ENCODE data around the gene CCDC12. TPM values are rescaled to one million over a fixed set of nuclear protein-coding genes. Genes with fewer than 3 reads are reported as not detected.

CCDC12 gene
- total RNA-seq, 1 experiment from 2014 or later, result 46.5 TPM

GRCh38 chr3:46986055-46986730 lies 9.6 kb upstream of the CCDC12 start:
- no TSS peak for BruUV-seq (replicated peaks)
- ATAC-seq (no peak), DNase-seq (ENCODE audit: low read depth, low spot score) (no peak)
- H3K4me2 ChIP-seq (ENCODE audit: low read length), result no peak overlapping the region
- H3K4me1 ChIP-seq (ENCODE audit: control insufficient read depth in 1 of 2, insufficient read depth in 2 of 2, low read length in 2 of 2), result peaks cover 10 to 29% of the 10 kb centered on the region in 2 experiments
- no peak overlapping the region for H3K9ac ChIP-seq (ENCODE audit: low read length)
- H2AFZ ChIP-seq (ENCODE audit: low read depth, low read length, poor library complexity, severe bottlenecking), result no peak overlapping the region
- peaks cover 0 to 3% of the 10 kb centered on the region in 2 experiments; a peak in 2 of 4 replicates for H3K36me3 ChIP-seq (ENCODE audit: control insufficient read depth in 1 of 2, insufficient read depth in 2 of 2, low read length in 2 of 2)
- TF ChIP-seq, protein P1, sequence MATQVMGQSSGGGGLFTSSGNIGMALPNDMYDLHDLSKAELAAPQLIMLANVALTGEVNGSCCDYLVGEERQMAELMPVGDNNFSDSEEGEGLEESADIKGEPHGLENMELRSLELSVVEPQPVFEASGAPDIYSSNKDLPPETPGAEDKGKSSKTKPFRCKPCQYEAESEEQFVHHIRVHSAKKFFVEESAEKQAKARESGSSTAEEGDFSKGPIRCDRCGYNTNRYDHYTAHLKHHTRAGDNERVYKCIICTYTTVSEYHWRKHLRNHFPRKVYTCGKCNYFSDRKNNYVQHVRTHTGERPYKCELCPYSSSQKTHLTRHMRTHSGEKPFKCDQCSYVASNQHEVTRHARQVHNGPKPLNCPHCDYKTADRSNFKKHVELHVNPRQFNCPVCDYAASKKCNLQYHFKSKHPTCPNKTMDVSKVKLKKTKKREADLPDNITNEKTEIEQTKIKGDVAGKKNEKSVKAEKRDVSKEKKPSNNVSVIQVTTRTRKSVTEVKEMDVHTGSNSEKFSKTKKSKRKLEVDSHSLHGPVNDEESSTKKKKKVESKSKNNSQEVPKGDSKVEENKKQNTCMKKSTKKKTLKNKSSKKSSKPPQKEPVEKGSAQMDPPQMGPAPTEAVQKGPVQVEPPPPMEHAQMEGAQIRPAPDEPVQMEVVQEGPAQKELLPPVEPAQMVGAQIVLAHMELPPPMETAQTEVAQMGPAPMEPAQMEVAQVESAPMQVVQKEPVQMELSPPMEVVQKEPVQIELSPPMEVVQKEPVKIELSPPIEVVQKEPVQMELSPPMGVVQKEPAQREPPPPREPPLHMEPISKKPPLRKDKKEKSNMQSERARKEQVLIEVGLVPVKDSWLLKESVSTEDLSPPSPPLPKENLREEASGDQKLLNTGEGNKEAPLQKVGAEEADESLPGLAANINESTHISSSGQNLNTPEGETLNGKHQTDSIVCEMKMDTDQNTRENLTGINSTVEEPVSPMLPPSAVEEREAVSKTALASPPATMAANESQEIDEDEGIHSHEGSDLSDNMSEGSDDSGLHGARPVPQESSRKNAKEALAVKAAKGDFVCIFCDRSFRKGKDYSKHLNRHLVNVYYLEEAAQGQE (IDR thresholded peaks at IDR 0.05; ENCODE audit: low read depth), result no peak
- TF ChIP-seq, protein P2, sequence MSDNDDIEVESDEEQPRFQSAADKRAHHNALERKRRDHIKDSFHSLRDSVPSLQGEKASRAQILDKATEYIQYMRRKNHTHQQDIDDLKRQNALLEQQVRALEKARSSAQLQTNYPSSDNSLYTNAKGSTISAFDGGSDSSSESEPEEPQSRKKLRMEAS (IDR thresholded peaks at IDR 0.05), result no peak
- no peak for TF ChIP-seq EZH2phosphoT487 (IDR thresholded peaks at IDR 0.05; ENCODE audit: borderline replicate concordance)
- no peak for TF ChIP-seq FOSL1 (IDR thresholded peaks at IDR 0.05; ENCODE audit: low read depth)
- ChIA-PET CTCF (no interaction called here), RAD21 (ENCODE audit: low non-redundant PET in 1 of 2, low total read pairs in 2 of 2, uncharacterized antibody in 2 of 2, unreplicated experiment in 2 of 2) (no interaction called here), POLR2A (no interaction called here)
- peaks cover 45% of the 10 kb centered on the region for H3K79me2 ChIP-seq (ENCODE audit: insufficient read depth, low read length)
- no peak overlapping the region for H3K4me3 ChIP-seq (replicated peaks in 1 of 2; ENCODE audit: low read depth in 1 of 2, low read length in 2 of 2)
- intact Hi-C loops (cut with micrococcal nuclease), result no loop called here
- no peaks in the 10 kb centered on the region for H3K9me2 ChIP-seq (ENCODE audit: insufficient read depth)
- H3K27me3 ChIP-seq (ENCODE audit: insufficient read depth, low read length), result no peaks in the 10 kb centered on the region
- H4K20me1 ChIP-seq (ENCODE audit: insufficient read depth), result no peaks in the 10 kb centered on the region
- H3K27ac ChIP-seq (ENCODE audit: low read depth, low read length), result no peak overlapping the region
- no peaks in the 10 kb centered on the region for H3K9me3 ChIP-seq (ENCODE audit: control insufficient read depth in 1 of 2, insufficient read depth in 1 of 2, low read depth in 1 of 2, low read length in 2 of 2)

- Histone ChIP-seq H3K9me3 (ENCODE audit: control insufficient read depth in 1 of 2, insufficient read depth in 1 of 2, low read depth in 1 of 2, low read length in 2 of 2) (no peaks in the 10 kb centered on the region), H3K9ac (ENCODE audit: low read length) (no peak overlapping the region), H3K27ac (ENCODE audit: low read depth, low read length) (no peak overlapping the region), H3K9me2 (ENCODE audit: insufficient read depth) (no peaks in the 10 kb centered on the region), H4K20me1 (ENCODE audit: insufficient read depth) (no peaks in the 10 kb centered on the region), H3K4me1 (ENCODE audit: control insufficient read depth in 1 of 2, insufficient read depth in 2 of 2, low read length in 2 of 2) (peaks cover 15 to 35% of the 10 kb centered on the region in 2 experiments), H3K27me3 (ENCODE audit: insufficient read depth, low read length) (no peaks in the 10 kb centered on the region), H3K36me3 (ENCODE audit: control insufficient read depth in 1 of 2, insufficient read depth in 2 of 2, low read length in 2 of 2) (peaks cover 0 to 3% of the 10 kb centered on the region in 2 experiments; a peak in 2 of 4 replicates), H2AFZ (ENCODE audit: low read depth, low read length, poor library complexity, severe bottlenecking) (no peak overlapping the region), H3K4me2 (ENCODE audit: low read length) (no peak overlapping the region), H3K4me3 (replicated peaks in 1 of 2; ENCODE audit: low read depth in 1 of 2, low read length in 2 of 2) (no peak overlapping the region), H3K79me2 (ENCODE audit: insufficient read depth, low read length) (peaks cover 50% of the 10 kb centered on the region)
- intact Hi-C loops (cut with micrococcal nuclease), result no loop called here
- no peak for DNase-seq (ENCODE audit: low read depth, low spot score)
- RAD21 ChIA-PET (ENCODE audit: low non-redundant PET in 1 of 2, low total read pairs in 2 of 2, uncharacterized antibody in 2 of 2, unreplicated experiment in 2 of 2), result no interaction called here
- POLR2A ChIA-PET, result no interaction called here
- no peak for ATAC-seq
- no TSS peak for BruUV-seq (replicated peaks)
- CTCF ChIA-PET, result no interaction called here
- TF ChIP-seq JUND (IDR thresholded peaks at IDR 0.05), result no peak
- no peak for TF ChIP-seq RAD21 (IDR thresholded peaks at IDR 0.05; ENCODE audit: low read depth)
- no peak for TF ChIP-seq ATF3 (IDR thresholded peaks at IDR 0.05)
- TF ChIP-seq ZFX (IDR thresholded peaks at IDR 0.05), result no peak
- no peak for TF ChIP-seq SRF (IDR thresholded peaks at IDR 0.05; ENCODE audit: low read depth)
- TF ChIP-seq SIN3A (IDR thresholded peaks at IDR 0.05; ENCODE audit: low read depth), result no peak
- TF ChIP-seq CBX3 (IDR thresholded peaks at IDR 0.05; ENCODE audit: low read depth), result no peak
- no peak for TF ChIP-seq POLR2A (IDR thresholded peaks at IDR 0.05; ENCODE audit: borderline replicate concordance, extremely low read depth, insufficient read depth, insufficient read length)
- no peak for TF ChIP-seq EZH2phosphoT487 (IDR thresholded peaks at IDR 0.05; ENCODE audit: borderline replicate concordance)
- TF ChIP-seq, protein P2 (IDR thresholded peaks at IDR 0.05), result no peak
- no peak for TF ChIP-seq ELF1 (IDR thresholded peaks at IDR 0.05; ENCODE audit: borderline replicate concordance, low read depth)
- TF ChIP-seq ZNF274 (IDR thresholded peaks at IDR 0.05; ENCODE audit: low read depth, low read length), result no peak
- no peak for TF ChIP-seq CTCF (IDR thresholded peaks at IDR 0.05 in 2 of 3, conservative IDR thresholded peaks at IDR 0.05 in 1 of 3; ENCODE audit: borderline replicate concordance in 1 of 3, insufficient read depth in 1 of 3, low read depth in 2 of 3, low read length in 2 of 3)
- TF ChIP-seq SP1 (IDR thresholded peaks at IDR 0.05; ENCODE audit: low read depth), result no peak
Measured at GRCh38 chr3:46985588-46985987, 9.0 kb upstream of the CCDC12 start.
